SK-N-SH (cell line): ENCODE data around the gene ATP6AP1.

Experiments used
- CTCF ChIP-seq: fragments of 200-600 bp; sonication (generic); IDR thresholded peaks from 2 replicates; pipeline ENCODE4 v1.6.1; 2017; ENCODE audit warnings: antibody characterized with exemption, mild to moderate bottlenecking, moderate library complexity
- MAX ChIP-seq: IDR thresholded peaks from 2 replicates; pipeline ENCODE4 v1.4.0; 2012; ENCODE audit warnings: low read depth
- RCOR1 ChIP-seq: fragments of 150-350 bp; IDR thresholded peaks from 2 replicates; pipeline ENCODE4 v1.6.1; 2017; ENCODE audit warnings: antibody characterized with exemption, low read length
- TAF1 ChIP-seq: IDR thresholded peaks from 2 replicates; pipeline ENCODE4 v1.6.1; 2012; ENCODE audit warnings: low read depth, mild to moderate bottlenecking, low read length, moderate library complexity, borderline replicate concordance

- TF ChIP-seq CTCF (no peak), RCOR1 (no peak), MAX (no peak), TAF1 (no peak)
Observed at GRCh38 chrX:154413142-154413541, 15.3 kb upstream of the ATP6AP1 start.
